ENCODE measurements around the gene ITGA1. TPM values are rescaled to one million over a fixed set of nuclear protein-coding genes. Genes with fewer than 3 reads are reported as not detected.

Gene ITGA1
- total RNA-seq, 1 experiment from 2014 or later, result 1.6 TPM

DNA sequence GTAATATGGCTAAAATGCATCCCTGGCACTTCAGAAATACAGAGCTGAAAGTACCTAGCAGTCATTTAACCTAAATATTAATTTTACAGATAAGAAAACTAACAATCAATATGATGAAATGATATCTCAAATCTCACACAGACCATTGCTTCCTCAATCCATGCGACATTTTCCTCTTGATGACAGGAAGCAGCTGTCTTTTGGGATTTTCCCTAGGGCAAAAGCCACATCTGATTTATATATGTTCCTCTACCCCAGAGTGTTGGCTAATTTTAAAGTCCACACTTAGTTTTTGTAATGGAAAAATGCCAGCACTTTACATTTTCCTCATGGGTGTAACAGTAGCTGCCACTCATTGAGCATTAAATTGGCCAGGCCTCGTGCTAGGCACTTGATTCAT, 47.7 kb upstream of the ITGA1 start:
- DNase-seq (ENCODE audit: low read depth, low spot score) (no peak), ATAC-seq (no peak)
- TF ChIP-seq, protein P1, sequence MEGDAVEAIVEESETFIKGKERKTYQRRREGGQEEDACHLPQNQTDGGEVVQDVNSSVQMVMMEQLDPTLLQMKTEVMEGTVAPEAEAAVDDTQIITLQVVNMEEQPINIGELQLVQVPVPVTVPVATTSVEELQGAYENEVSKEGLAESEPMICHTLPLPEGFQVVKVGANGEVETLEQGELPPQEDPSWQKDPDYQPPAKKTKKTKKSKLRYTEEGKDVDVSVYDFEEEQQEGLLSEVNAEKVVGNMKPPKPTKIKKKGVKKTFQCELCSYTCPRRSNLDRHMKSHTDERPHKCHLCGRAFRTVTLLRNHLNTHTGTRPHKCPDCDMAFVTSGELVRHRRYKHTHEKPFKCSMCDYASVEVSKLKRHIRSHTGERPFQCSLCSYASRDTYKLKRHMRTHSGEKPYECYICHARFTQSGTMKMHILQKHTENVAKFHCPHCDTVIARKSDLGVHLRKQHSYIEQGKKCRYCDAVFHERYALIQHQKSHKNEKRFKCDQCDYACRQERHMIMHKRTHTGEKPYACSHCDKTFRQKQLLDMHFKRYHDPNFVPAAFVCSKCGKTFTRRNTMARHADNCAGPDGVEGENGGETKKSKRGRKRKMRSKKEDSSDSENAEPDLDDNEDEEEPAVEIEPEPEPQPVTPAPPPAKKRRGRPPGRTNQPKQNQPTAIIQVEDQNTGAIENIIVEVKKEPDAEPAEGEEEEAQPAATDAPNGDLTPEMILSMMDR (IDR thresholded peaks at IDR 0.05), result no peak
- Histone ChIP-seq H3K27me3 (ENCODE audit: control insufficient read depth, insufficient read depth, low read length) (peaks cover 2% of the 10 kb centered on the region; the same call in 1 of the 2 replicates), H3K27ac (ENCODE audit: low read length) (no peak overlapping the region), H3K9me3 (ENCODE audit: control insufficient read depth, insufficient read depth, low read depth, low read length) (no peaks in the 10 kb centered on the region), H3K36me3 (ENCODE audit: control insufficient read depth, insufficient read depth, low read length) (no peaks in the 10 kb centered on the region), H3K4me3 (ENCODE audit: low read depth in 2 of 2, low read length in 2 of 2) (no peak overlapping the region), H3K4me1 (ENCODE audit: control insufficient read depth, insufficient read depth, low read length) (no peaks in the 10 kb centered on the region)
- BruUV-seq (replicated peaks), result no TSS peak
- CTCF ChIA-PET, result no interaction called here
- POLR2A ChIA-PET, result no interaction called here
- in situ Hi-C loops (cut with HindIII; ENCODE audit: low pct_unique_long_range_greater_than_20kb, low sequenced_read_pairs), result no loop called here
- intact Hi-C loops (cut with micrococcal nuclease; ENCODE audit: unreplicated experiment), result no loop called here

DNA sequence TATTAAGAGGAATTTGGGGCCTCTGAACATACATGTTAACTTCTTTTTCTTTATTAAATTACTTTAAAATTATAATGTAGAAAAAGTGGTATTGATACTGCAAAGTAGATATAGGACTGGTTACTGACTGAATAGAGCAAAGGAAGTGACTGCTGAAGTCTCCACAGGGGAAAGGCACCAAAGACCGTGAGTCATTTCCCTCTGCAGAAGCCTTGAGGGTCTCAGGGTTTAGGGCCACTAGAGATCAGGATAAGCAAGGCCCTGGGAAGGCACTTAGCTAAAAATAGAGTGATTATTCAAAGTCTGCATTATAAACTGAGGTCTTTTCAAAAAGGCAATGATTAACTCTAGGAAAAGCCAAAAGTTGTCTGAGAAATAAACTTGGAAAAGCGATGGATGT, 44.7 kb upstream of the ITGA1 start:
- in situ Hi-C loops (cut with HindIII; ENCODE audit: low pct_unique_long_range_greater_than_20kb, low sequenced_read_pairs), result no loop called here
- peaks cover 2% of the 10 kb centered on the region; the same call in 1 of the 2 replicates for H3K27me3 ChIP-seq (ENCODE audit: control insufficient read depth, insufficient read depth, low read length)
- TF ChIP-seq, protein P2, sequence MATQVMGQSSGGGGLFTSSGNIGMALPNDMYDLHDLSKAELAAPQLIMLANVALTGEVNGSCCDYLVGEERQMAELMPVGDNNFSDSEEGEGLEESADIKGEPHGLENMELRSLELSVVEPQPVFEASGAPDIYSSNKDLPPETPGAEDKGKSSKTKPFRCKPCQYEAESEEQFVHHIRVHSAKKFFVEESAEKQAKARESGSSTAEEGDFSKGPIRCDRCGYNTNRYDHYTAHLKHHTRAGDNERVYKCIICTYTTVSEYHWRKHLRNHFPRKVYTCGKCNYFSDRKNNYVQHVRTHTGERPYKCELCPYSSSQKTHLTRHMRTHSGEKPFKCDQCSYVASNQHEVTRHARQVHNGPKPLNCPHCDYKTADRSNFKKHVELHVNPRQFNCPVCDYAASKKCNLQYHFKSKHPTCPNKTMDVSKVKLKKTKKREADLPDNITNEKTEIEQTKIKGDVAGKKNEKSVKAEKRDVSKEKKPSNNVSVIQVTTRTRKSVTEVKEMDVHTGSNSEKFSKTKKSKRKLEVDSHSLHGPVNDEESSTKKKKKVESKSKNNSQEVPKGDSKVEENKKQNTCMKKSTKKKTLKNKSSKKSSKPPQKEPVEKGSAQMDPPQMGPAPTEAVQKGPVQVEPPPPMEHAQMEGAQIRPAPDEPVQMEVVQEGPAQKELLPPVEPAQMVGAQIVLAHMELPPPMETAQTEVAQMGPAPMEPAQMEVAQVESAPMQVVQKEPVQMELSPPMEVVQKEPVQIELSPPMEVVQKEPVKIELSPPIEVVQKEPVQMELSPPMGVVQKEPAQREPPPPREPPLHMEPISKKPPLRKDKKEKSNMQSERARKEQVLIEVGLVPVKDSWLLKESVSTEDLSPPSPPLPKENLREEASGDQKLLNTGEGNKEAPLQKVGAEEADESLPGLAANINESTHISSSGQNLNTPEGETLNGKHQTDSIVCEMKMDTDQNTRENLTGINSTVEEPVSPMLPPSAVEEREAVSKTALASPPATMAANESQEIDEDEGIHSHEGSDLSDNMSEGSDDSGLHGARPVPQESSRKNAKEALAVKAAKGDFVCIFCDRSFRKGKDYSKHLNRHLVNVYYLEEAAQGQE (IDR thresholded peaks at IDR 0.05; ENCODE audit: insufficient read depth in 1 of 2, low read depth in 2 of 2, low read length in 1 of 2), result no peak
- no TSS peak for BruUV-seq (replicated peaks)
- no peak for DNase-seq (ENCODE audit: low read depth, low spot score)
- H3K9me3 ChIP-seq (ENCODE audit: control insufficient read depth, insufficient read depth, low read depth, low read length), result no peaks in the 10 kb centered on the region
- ChIA-PET CTCF (no interaction called here), POLR2A (no interaction called here)
- ATAC-seq, result no peak
- H3K4me1 ChIP-seq (ENCODE audit: control insufficient read depth, insufficient read depth, low read length), result no peaks in the 10 kb centered on the region
- no peak overlapping the region for H3K4me3 ChIP-seq (ENCODE audit: low read depth in 2 of 2, low read length in 2 of 2)
- no peak overlapping the region for H3K27ac ChIP-seq (ENCODE audit: low read length)
- H3K36me3 ChIP-seq (ENCODE audit: control insufficient read depth, insufficient read depth, low read length), result no peaks in the 10 kb centered on the region
- intact Hi-C loops (cut with micrococcal nuclease; ENCODE audit: unreplicated experiment), result no loop called here

DNA sequence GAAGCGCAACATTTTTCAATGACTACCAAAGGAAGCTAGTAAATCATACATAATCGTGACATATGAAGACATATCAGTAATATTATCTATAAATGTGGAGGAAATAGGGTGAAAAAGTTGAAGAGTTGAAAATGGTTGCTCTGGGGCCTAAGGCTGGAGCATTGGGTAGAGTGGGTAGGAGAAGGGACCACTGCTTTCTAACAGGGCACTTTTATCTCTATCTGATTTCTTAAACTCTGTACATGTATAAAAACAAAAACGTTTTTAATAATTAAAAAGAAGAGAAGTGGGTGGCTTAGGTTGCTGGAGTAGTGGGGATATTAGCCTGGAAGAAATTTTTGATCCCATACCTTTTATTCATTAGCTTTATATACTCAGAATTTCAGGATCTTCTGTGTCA, 44.2 kb upstream of the ITGA1 start:
- TF ChIP-seq, protein P2 (IDR thresholded peaks at IDR 0.05; ENCODE audit: insufficient read depth in 1 of 2, low read depth in 2 of 2, low read length in 1 of 2), result no peak
- no peak for TF ChIP-seq POLR2AphosphoS5 (IDR thresholded peaks at IDR 0.05; ENCODE audit: low read depth, low read length)
- TF ChIP-seq TCF7L2 (IDR thresholded peaks at IDR 0.05; ENCODE audit: low read depth, low read length), result no peak
- TF ChIP-seq, protein P1 (IDR thresholded peaks at IDR 0.05), result no peak
- no peak for TF ChIP-seq SIN3A (IDR thresholded peaks at IDR 0.05; ENCODE audit: borderline replicate concordance, insufficient read depth, low read depth, low read length)
- DNase-seq (ENCODE audit: low read depth, low spot score), result no peak
- Histone ChIP-seq H3K4me3 (ENCODE audit: low read depth in 2 of 2, low read length in 2 of 2) (no peak overlapping the region), H3K4me1 (ENCODE audit: control insufficient read depth, insufficient read depth, low read length) (no peaks in the 10 kb centered on the region), H3K9me3 (ENCODE audit: control insufficient read depth, insufficient read depth, low read depth, low read length) (no peaks in the 10 kb centered on the region), H3K27me3 (ENCODE audit: control insufficient read depth, insufficient read depth, low read length) (peaks cover 2% of the 10 kb centered on the region; the same call in 1 of the 2 replicates), H3K36me3 (ENCODE audit: control insufficient read depth, insufficient read depth, low read length) (no peaks in the 10 kb centered on the region), H3K27ac (ENCODE audit: low read length) (no peak overlapping the region)
- intact Hi-C loops (cut with micrococcal nuclease; ENCODE audit: unreplicated experiment) (no loop called here), in situ Hi-C loops (cut with HindIII; ENCODE audit: low pct_unique_long_range_greater_than_20kb, low sequenced_read_pairs) (no loop called here)
- no TSS peak for BruUV-seq (replicated peaks)
- no peak for ATAC-seq
- ChIA-PET POLR2A (no interaction called here), CTCF (no interaction called here)

Data from Panc1 (cell line).